Activated T-cell treated with anti-CD3 and anti-CD28 coated beads, Interleukin-2, amount 50 U/mL, for 48 hours (primary cell): ENCODE measurements around the gene GALNT12.

Experiments used
- DNase-seq, 2 experiments: peaks; one replicate each; pipeline ENCODE4 v3.0.0-alpha.2; 2020

The GALNT12 gene, protein sequence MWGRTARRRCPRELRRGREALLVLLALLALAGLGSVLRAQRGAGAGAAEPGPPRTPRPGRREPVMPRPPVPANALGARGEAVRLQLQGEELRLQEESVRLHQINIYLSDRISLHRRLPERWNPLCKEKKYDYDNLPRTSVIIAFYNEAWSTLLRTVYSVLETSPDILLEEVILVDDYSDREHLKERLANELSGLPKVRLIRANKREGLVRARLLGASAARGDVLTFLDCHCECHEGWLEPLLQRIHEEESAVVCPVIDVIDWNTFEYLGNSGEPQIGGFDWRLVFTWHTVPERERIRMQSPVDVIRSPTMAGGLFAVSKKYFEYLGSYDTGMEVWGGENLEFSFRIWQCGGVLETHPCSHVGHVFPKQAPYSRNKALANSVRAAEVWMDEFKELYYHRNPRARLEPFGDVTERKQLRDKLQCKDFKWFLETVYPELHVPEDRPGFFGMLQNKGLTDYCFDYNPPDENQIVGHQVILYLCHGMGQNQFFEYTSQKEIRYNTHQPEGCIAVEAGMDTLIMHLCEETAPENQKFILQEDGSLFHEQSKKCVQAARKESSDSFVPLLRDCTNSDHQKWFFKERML

DNA sequence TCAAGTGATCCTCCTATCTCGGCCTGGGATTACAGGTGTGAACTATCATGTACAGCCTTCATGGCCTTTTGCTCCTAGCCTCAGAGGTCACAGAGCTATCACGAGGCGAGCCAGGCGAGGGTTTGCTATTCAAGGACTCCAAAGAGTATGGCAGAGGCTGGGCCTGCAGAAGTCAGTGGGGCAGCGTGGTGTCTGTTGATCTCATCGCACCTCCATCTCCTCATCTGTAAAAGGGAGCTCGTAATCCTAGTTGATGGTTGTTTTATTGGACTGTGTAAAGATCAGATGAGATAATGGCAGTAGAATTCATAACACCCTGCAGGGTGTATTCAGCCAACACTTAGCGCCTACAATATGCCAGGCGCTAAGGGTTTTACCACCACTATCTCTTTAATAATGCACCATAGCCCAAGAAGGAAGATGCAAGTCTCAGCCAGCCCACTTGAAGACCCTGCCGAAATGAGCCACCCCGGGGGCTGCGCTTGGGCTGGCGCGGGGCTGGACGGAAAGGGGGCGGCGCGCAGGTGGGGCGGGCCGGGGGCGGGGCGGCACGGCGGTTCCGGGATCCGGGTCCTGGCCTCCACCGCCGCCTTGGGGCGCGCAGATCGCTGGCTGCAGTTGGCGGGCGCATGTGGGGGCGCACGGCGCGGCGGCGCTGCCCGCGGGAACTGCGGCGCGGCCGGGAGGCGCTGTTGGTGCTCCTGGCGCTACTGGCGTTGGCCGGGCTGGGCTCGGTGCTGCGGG lies at the start of gene GALNT12:
GALNT12 (plus strand) TSS at position 601 of the 744 bp plus-strand sequence; CDS start at position 630, 29 bp downstream.
- DNase-seq = peak; percentile 53 to 69

DNA sequence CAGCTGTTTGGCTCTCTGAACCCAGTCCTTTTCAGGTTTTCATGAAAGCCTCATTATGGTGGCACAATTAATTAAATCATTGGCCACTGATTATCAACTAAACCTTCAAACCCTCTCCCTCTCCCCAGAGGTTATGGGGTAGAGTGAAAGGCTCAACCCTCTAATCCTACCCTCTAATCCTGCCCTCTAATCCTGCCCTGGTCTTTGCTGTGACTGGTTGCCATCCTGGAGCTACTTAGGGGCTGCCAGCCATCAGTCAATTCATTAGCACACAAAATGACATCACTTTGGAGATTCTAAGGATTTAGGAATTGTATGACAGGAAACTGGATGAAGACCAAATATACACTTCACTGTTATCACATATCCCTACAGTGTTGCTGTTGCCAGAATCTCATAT lies 47.2 kb upstream of the GALNT12 start:
- no peak for DNase-seq

DNA sequence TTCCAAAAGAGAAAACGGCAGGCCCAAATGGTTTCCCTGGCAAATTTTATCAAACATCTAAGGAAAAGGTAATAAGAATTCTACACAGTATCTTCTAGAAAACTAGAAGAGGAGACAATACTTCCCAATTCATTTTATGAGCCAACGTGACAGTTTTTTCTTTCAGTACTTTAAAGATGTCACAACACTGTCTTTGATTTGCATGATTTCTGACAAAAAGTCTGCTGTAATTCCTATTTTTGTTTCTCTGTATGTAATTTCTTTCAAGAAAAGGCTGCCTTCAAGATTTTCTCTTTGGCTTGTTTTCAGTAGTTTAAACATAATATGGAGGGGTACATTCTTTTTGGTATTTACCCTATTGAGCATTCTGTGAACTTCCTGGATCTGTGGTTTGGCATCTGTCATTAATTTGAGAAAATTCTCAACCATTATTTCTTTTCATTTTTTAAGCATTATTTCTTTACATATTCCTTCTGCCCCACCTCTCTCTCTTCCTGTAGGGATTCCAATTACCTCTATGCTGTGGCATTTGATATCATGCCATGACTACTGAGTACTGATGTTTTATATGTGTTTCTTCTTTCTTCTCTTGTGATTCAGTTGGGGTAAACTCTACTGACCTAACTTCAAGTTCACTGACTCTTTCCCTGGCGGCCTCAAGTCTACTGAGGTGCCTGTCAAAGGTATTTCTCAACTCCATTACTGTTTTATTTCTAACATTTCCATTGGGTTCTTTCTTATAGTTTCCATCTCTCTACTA lies 43.3 kb upstream of the GALNT12 start:
- DNase-seq = no peak

DNA sequence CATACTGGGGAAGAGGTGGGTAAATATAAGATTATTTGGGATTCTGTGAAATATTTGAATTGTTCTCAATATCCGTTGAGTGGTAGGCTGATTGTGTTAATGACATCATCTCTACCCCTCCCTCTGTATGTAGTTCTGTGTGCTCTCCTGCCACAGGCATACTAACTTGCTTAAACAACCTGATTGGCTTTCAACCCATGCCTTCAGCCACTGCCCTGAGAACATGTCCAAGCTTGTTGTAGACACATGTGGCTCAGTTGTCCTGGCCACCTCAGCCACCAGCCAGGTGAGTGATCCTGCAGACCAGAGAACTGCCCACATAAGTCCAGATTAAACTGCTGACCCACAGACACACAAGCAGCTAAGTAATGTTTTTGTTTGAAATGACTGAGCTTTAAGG lies 42.2 kb upstream of the GALNT12 start:
- no peak for DNase-seq

DNA sequence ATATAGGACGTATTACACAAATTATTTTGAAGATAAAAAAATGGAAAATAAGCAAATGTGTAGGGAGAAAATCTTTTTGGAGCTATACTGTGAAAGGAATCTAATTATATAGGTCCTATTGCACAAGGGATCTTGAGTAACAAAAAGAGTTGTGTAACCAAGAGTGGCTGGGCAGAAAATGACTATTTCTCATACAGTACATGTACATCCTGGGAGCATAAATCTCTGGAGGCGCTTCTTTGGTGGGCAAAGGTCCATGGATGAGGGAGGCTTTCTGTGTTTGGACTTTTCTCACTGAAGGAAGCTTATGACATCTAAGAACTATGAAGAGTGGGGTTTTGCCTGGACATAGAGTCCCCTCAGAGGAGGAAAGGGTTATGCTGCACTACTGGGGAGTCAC lies 40.9 kb upstream of the GALNT12 start:
- DNase-seq = no peak

DNA sequence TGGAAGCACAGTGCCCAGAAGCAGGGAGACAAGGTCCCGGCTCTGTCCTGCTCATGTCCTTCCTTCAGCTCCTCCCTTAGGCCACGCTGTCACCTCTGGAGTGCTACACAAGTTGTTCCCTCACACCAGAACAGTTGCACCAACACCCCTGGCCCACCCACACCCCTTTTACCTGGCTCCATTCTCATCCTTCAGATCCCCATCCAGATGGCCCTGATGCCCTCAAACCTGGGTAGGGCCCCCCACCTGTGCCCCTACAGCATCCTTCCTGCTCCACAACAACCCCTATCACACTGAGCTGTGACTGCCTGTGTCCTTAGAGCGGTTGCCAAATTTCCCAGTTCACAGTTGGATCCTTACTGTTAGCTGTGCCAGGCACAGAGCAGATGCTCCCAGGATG lies 40.3 kb upstream of the GALNT12 start:
- no peak for DNase-seq

DNA sequence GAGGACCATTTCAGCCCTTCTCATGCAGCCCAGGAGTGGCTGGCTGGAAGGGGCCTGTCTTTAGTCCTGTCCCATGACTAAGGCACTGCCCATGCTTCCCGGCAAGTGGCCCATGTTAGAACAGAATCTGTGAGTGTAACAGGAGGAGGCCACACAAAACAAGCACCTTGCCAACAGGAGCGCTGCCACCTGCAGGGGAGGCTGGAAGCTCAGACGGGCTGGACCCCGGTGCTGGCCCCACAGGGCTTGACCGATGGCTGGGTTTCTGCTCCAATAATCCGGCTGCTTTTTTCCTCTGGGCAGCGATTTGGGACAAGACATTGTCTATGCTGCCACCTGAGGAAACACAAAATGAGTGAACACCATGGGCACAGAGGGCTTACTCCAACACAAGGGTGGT lies 39.6 kb upstream of the GALNT12 start:
- DNase-seq = no peak

DNA sequence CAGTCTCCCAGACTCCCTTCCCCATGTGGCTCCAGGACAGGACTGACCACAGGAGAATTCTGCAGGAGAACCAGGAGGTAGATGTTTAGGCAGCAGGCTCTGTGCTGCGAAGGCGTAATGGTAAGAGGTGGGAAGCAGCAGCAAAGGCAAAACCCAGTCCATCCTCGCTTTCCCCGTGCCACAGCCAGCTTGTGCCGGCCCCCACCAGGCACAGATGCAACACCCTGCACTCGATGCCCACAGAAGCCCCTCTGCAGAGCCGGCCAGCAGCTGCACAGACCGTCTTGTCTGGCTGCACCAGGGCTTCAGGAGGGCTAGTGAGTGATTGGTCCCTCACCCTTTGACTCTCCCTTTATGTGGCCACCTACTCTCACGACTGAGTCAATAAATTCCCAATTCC lies 39.1 kb upstream of the GALNT12 start:
- DNase-seq = no peak

DNA sequence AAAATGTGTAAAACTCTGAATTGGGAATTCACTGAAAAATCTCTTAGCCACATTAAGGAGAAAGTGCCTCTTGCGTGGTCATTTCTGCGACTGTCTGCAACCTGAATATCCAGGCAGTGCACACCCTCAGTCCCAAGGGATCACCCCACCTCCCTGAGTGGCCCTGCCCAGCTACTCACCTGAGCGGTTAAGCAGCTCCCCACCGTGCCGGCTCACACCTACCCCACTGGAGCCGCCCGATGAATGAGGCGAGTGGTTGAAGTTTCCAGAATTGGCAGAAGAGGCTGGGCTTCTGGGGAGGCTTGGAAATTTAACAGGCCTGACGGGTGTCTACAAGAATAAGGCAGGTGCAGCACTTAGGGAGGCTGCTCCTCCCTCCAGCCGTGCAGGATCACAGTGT lies 36.8 kb upstream of the GALNT12 start:
- DNase-seq = no peak

DNA sequence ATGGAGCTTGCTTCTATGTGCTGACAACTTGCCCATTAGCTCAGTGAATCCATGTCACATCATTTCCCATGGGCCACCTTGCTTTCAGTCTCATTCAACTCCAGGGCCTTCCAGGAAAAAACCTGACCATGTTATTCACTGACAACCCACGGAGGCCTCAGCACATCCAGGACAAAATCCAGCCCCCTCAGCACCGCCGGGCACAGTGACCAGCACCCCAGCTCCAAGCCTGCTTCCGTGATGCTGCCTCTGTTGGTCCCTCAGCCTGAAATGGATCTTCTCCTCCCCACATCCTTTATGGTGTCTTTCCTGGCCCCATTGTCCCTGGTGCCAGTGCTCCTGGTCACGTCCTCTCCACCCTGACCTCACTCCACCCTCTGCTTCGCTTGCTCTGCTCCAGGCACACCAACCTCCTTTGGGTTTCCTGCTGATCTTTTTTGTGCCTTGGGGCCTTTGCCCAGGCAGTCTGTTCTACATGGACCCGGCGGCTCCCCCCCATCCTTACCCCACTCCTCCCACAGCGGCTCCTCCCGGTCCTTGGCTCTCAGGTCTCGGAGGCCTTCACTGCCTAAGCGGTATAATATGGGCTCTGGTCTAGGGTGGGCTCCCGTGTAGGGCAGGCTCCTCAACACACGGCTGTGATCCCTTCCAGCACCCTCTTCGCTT lies 36.1 kb upstream of the GALNT12 start:
- no peak for DNase-seq

DNA sequence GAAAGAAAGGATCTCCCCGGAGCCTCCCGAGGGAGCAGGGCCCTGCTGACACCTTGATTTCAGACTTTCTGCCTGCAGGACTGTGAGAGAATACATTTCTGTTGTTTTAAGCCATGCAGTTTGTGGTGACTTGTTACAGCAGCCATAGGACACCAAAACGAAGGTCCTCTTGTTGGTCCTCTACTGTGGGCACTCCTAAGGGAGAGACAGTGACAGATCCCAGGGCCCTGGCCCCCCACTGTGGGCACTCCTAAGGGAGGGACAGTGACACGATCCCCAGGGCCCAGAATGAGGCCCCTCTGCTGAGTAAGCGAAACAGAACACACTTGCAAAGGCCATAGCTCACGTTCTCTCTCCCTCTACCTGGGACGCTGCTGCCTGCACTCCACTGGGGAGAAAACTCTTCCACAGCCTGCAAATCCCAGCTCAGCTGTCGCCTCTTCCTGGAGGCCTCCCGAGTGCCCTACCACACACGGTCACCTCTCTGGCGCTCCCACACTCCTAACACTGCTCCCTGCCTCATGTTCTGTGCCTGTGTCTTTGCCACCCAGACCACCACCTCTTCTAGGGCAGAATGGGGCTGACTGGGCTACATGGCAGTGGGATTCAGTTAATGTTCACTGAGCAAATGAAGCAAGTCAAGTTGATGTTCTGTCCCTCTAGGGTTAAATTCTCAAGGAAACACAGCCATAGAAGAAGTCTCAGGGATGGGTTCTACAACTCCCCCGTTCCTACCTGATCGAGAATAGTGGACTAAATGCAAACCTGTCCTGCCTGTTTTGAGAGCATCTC lies 34.9 kb upstream of the GALNT12 start:
- DNase-seq = no peak

DNA sequence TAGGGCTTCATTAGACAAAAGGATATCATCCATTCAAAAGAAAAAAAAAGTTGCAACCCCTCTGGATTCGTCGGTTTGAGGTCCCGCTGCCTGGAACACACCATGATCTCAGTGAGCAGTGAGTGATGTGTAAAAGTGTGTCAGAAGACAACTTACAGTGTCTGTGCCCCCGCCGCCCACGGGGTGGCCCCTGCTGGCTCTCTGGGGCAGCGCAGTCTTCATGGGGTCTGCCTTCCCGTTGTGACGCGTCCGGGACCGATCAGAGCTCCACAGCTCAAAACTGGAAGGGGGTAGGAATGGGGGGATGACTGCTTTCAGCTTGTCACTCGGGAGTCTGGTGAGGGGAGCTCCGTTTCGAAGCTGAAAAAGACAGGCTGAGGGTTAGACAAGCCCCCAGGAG lies 33.7 kb upstream of the GALNT12 start:
- DNase-seq = no peak

DNA sequence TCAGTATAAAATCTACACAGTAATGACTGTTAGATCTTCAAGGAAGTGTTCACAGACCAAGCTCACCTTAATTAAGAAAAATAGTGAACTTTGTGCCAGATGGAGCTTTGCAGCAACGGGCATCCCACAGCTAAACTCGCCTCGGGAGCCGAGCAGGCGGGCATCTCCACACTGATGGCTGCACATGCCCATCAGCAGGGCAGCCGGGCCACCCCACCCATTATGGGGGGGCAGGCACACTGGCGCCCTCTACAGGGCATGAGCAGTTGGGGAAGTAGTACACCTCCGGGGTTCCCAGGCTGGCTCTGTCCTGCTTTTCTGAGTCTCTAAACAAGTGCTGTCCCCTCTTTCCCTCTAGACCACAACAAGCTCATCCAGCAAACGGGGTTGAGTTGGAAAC lies 32.7 kb upstream of the GALNT12 start:
- DNase-seq = peak; percentile 41 to 56

DNA sequence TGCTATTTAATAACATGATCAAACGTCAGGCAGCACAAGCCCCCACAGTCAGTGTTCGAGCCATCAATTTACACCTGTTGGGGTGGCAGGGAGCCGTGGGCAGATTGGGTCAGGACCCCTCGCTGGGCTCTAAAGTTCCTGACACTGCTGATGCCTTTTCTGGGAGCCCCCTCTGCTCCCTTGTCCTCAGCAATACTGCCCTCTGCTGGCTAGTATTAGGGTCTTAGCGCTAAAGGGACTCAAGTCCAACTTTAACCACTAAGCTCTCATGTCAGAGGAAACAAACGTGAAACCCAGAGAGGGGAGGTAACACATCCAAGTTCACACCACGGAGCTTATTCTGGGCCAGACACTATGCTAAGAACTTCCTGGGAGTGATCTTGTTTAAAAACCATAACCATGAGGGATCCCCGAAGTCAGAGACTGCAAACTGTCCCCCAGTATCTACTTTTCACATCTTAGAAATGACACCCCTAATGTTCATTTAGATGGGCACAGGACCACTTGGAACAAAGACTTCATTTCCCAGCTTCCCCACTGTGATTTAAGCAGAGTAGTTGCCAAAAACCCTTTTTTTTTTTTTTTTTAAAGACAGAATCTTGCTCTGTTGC lies 31.5 kb upstream of the GALNT12 start:
- peak; percentile 38 to 42 for DNase-seq

DNA sequence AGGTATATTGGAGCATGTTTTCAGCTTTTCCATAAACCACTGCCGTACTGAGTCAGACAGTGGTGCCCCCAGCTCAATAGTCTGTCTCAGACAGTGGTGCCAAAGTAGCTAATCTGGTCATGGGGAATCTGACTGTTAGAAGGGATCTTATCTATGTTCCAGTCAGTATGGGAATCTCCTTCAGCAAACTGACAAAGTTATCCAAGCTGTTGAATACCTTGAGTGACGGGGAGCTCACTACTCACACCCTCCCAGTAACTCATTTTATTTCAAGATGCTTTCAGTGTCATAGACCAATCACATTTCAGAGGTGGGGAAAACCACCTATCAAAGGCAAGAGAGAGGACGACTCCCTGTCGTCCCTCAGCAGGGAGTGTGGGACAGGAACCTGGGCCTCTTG lies 29.9 kb upstream of the GALNT12 start:
- DNase-seq = no peak

DNA sequence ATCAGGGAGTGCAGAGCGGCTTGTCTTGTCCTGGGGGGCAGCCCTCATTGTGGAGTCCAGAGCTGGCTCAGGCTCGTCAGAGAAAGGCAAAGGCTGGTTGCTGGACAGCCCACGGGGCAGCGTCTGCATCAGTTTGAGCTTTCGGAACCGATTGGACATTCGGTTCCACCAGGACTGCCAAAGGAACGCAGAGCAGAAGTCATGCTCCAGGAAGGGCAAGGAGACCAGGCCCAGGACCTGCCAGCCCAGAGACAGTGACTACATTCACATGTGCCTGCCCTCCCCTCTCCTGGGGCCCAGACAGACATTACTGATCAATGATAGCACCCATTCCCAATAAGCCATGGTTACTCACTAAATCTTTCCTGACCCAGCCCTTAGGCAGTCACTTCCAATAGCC lies 29.2 kb upstream of the GALNT12 start:
- DNase-seq = no peak

DNA sequence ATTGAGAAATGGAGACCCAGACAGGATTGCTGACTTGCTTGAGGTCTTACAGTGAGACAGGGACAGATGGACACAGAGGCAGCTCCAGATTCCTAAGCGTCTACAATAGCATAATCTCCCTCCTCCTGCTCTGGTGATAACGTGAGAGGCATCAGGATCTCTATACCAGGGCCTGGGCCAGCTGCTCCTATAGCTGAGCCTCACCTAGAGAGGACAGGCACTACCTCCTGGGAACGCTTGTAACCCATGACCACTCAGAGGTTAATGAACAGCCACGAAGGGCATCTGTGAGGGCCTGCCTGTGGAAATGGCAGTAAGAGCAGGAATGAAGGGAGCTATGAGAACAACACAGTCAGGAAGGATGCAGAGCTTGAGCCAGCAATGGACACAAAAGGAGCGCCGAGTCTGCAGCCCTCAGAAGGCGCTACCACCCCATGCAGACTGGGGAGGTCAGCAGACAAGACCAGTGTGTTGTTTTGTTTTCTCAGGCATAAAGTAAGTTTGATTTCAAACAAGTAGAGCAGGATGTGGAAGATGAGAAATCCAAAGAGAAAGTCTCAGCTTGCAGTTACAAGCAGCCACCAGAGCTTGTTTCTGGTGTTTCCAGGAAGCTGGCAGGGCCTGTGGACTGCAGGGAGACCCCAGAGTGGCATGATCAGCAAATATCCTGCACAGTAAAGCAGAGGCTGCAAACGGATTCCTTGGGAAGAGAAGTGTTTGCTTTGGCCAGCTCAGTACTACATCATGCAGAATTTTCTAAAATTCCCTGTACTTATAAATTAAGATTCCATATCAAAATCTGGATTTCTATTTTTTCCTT lies 28.5 kb upstream of the GALNT12 start:
- no peak for DNase-seq

DNA sequence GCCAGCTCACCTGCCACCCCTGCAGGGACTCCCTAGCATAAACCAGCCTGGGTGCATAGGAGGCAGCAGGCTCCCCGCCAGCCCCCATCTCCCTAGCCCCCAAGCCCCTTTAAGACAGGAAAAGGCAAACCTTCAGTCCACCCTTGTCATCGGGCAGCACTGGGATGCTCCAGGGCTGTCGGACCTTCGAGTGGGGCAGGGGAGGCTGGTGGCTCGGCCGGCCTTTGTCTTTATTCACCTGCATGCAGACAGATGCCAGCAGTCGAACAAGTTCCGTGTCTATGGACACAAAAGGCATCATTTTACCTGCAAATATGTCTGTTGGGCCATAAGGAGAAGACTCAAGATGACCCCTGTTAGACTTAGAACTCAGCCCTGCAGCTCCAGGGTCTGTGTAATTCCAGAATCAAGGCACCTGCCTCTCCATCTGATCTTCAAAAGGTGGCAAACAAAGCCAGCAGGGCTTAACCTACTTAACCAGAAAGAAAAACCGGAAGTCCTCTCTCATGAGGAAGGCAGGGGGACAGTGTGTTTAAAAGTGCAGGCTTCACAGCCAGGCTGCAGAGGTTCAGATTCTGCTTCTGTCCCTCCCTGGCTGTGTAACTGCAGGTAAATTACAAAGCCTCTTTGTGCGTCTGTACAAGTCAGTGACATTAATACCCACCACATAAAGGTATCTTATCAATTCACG lies 27.3 kb upstream of the GALNT12 start:
- DNase-seq = no peak

DNA sequence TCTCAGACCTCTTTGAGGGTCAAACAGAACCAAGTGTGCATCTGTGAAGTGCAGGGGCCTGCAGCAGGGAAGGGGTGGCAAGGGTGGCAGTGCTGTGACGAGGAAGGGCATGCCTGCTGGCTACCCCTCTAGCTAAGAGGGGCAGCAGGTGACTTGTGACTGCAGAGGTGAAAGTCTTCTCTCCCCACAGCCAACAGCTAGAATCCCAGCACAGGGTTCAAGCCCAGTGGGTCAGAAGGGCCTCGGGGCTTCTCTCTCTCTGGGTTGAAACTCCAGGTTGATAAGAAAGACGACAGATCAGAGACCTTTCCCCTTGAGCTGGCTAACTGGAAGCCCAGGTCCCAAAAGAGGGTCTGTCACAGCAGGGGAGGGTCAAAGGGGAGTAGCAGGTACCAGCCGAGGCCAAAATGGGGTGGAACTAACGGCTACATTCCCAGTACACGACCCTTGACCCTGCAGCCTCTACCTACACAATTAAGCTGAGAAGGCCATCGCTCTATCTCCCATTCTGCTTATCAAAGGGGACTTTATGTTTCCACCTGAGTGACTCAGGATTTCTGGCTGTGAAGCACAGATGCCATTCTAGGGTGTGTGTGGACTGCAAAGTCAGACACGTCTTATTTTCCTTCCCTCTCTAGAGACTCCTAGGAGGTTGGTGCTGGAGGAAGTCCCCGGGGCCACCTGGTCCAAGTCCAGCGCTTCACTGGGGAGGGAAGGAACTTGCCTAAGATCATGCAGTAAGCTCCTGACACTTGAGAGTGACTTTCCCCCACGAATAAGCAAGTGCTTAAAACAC lies 25.7 kb upstream of the GALNT12 start:
- no peak for DNase-seq
